Measurements from ENCODE around the gene MTHFR.

Gene MTHFR

GRCh38 chr1:11761285-11761684 lies 44.5 kb downstream of the MTHFR start:
- DNase-seq (ENCODE audit: extremely low read depth, low read depth): no peak
- no peak overlapping the region for H3K4me3 ChIP-seq (replicated peaks; ENCODE audit: low read depth, low read length)
- no peak for TF ChIP-seq CTCF (IDR thresholded peaks at IDR 0.05; ENCODE audit: low read depth, low read length, missing control alignments)

GRCh38 chr1:11759791-11760190 lies 46.0 kb downstream of the MTHFR start:
- no peak for DNase-seq (ENCODE audit: extremely low read depth, low read depth)
- no peak overlapping the region for H3K4me3 ChIP-seq (replicated peaks; ENCODE audit: low read depth, low read length)
- TF ChIP-seq CTCF (IDR thresholded peaks at IDR 0.05; ENCODE audit: low read depth, low read length, missing control alignments): no peak

GRCh38 chr1:11757047-11757446 lies 48.7 kb downstream of the MTHFR start:
- no peak for DNase-seq (ENCODE audit: extremely low read depth, low read depth)
- H3K4me3 ChIP-seq (replicated peaks; ENCODE audit: low read depth, low read length): no peak overlapping the region
- TF ChIP-seq CTCF (IDR thresholded peaks at IDR 0.05; ENCODE audit: low read depth, low read length, missing control alignments): no peak

- TF ChIP-seq CTCF (IDR thresholded peaks at IDR 0.05; ENCODE audit: low read depth, low read length, missing control alignments): no peak
- H3K4me3 ChIP-seq (replicated peaks; ENCODE audit: low read depth, low read length): no peak overlapping the region
- no peak for DNase-seq (ENCODE audit: extremely low read depth, low read depth)
Measured at GRCh38 chr1:11753555-11754208, 52.1 kb downstream of the MTHFR start.

GRCh38 chr1:11752359-11753088 lies 53.2 kb downstream of the MTHFR start:
- TF ChIP-seq CTCF (IDR thresholded peaks at IDR 0.05; ENCODE audit: low read depth, low read length, missing control alignments): no peak
- no peak for DNase-seq (ENCODE audit: extremely low read depth, low read depth)
- H3K4me3 ChIP-seq (replicated peaks; ENCODE audit: low read depth, low read length): no peak overlapping the region

- no peak for TF ChIP-seq CTCF (IDR thresholded peaks at IDR 0.05; ENCODE audit: low read depth, low read length, missing control alignments)
- H3K4me3 ChIP-seq (replicated peaks; ENCODE audit: low read depth, low read length): no peak overlapping the region
- DNase-seq (ENCODE audit: extremely low read depth, low read depth): no peak
Measured at GRCh38 chr1:11751087-11751486, 54.7 kb downstream of the MTHFR start.

Measured in HFF-Myc (cell line).